Endothelial cell of umbilical vein (primary cell): ENCODE data around the gene TPD52L3. TPM values are rescaled to one million over a fixed set of nuclear protein-coding genes. Genes with fewer than 3 reads are reported as not detected.

ENCODE experiments used
- Bru-seq: library from RNA; stranded (reverse); fragments of 400-500 nt; gene quantifications from one replicate; lab custom pipeline; 2021; lab: Mats Ljungman, UMichigan
- BruChase-seq, 2 experiments: library from RNA; stranded (reverse); fragments of 400-500 nt; gene quantifications; one replicate each; lab custom pipeline; 2021; lab: Mats Ljungman, UMichigan
- BruUV-seq: library from RNA; stranded (reverse); fragments of 400-500 nt; replicated peaks from 2 replicates; lab custom pipeline; 2021; lab: Mats Ljungman, UMichigan
- CTCF ChIA-PET: fragments of 300-600, 350-600 bp; sonication (Branson Sonifier 250); formaldehyde crosslinking; loops from one replicate; lab custom pipeline; 2021; ENCODE audit warnings: antibody characterized with exemption, inconsistent platforms; lab: Charles Lee
- POLR2A ChIA-PET: fragments of 300-600, 350-600 bp; sonication (Branson Sonifier 250); formaldehyde crosslinking; loops from one replicate; lab custom pipeline; 2021; ENCODE audit warnings: antibody characterized with exemption, inconsistent platforms; lab: Charles Lee
- DNase-seq: peaks from one replicate; pipeline ENCODE4 v3.0.0-alpha.2; 2011; ENCODE audit warnings: low read depth, low spot score
- FAIRE-seq: peaks from 2 replicates; lab custom pipeline; 2011; peaks lifted over from hg19 to GRCh38; lab: Jason Lieb, UNC
- H2AFZ ChIP-seq: 2 replicates; pipeline ENCODE4 v1.6.0; 2012; ENCODE audit warnings: low read depth, low read length, control low read depth, inconsistent platforms
- H3K27ac ChIP-seq: 2 replicates; pipeline ENCODE4 v1.5.1; 2011; ENCODE audit warnings: low read depth, mild to moderate bottlenecking, control low read depth, low read length, moderate library complexity; ENCODE audit not compliant: insufficient read depth
- H3K27me3 ChIP-seq, 2 experiments: 2 replicates each; pipeline versions ENCODE4 v1.6.0 to v1.6.1; 2011; ENCODE audit warnings: low read length in 2 of 2, mixed read lengths in 1 of 2; ENCODE audit not compliant: control insufficient read depth in 2 of 2, insufficient read depth in 2 of 2
- H3K36me3 ChIP-seq, 2 experiments: 2 replicates in 1 of 2; 3 replicates in 1 of 2; pipeline ENCODE4 v1.5.1; 2011; ENCODE audit warnings: low read length in 2 of 2, mild to moderate bottlenecking in 1 of 2, moderate library complexity in 1 of 2; ENCODE audit not compliant: control insufficient read depth in 2 of 2, insufficient read depth in 2 of 2; ENCODE audit errors: extremely low read depth in 1 of 2
- H3K4me1 ChIP-seq: 3 replicates; pipeline ENCODE4 v1.5.1; 2011; ENCODE audit warnings: mild to moderate bottlenecking, low read length; ENCODE audit not compliant: control insufficient read depth, insufficient read depth; ENCODE audit errors: extremely low read depth
- H3K4me2 ChIP-seq: 2 replicates; pipeline ENCODE4 v1.6.1; 2011; ENCODE audit warnings: low read length, control low read depth, mixed read lengths; ENCODE audit not compliant: insufficient read depth
- H3K4me3 ChIP-seq, 3 experiments: fragments of 200-600 bp in 1 of 3; sonication (generic), shearing (Covaris generic) in 1 of 3; replicated peaks in 1 of 3; 2 replicates each; pipeline ENCODE4 v1.5.1; 2011 to 2016; ENCODE audit warnings: control low read depth in 3 of 3, low read length in 3 of 3, mild to moderate bottlenecking in 2 of 3, inconsistent platforms in 1 of 3, low read depth in 1 of 3, moderate library complexity in 1 of 3; ENCODE audit not compliant: insufficient read depth in 1 of 3
- H3K79me2 ChIP-seq: 2 replicates; pipeline ENCODE4 v1.6.0; 2012; ENCODE audit warnings: low read length, inconsistent platforms; ENCODE audit not compliant: control insufficient read depth, insufficient read depth
- H3K9ac ChIP-seq: replicated peaks from 2 replicates; pipeline ENCODE3; 2011; ENCODE audit warnings: low read length, control low read depth; ENCODE audit not compliant: insufficient read depth; ENCODE audit errors: extremely low read depth
- H3K9me1 ChIP-seq: replicated peaks from 3 replicates; pipeline ENCODE4 v1.6.0; 2011; ENCODE audit warnings: mild to moderate bottlenecking, low read length; ENCODE audit not compliant: control insufficient read depth, insufficient read depth; ENCODE audit errors: extremely low read depth
- H3K9me3 ChIP-seq: replicated peaks from 2 replicates; pipeline ENCODE4 v1.5.1; 2012; ENCODE audit warnings: low read length, inconsistent platforms; ENCODE audit not compliant: control insufficient read depth, insufficient read depth
- H4K20me1 ChIP-seq: replicated peaks from 2 replicates; pipeline ENCODE3; 2011; ENCODE audit warnings: mild to moderate bottlenecking, low read length; ENCODE audit not compliant: control insufficient read depth, insufficient read depth; ENCODE audit errors: extremely low read depth
- EZH2 ChIP-seq: IDR thresholded peaks from 2 replicates; pipeline ENCODE4 v1.6.1; 2012; ENCODE audit warnings: borderline replicate concordance, low read depth, mild to moderate bottlenecking, moderate library complexity, low read length, inconsistent platforms; ENCODE audit not compliant: severe bottlenecking
- FOS ChIP-seq: IDR thresholded peaks from 2 replicates; pipeline ENCODE4 v1.6.1; 2011; ENCODE audit warnings: mild to moderate bottlenecking, low read length, moderate library complexity, borderline replicate concordance; ENCODE audit not compliant: insufficient read depth
- GATA2 ChIP-seq: IDR thresholded peaks from 2 replicates; pipeline ENCODE4 v1.7.0; 2011; ENCODE audit warnings: low read depth, mild to moderate bottlenecking, moderate library complexity, mixed read lengths, low read length; ENCODE audit not compliant: insufficient read length, insufficient read depth
- JUN ChIP-seq: IDR thresholded peaks from 2 replicates; pipeline ENCODE4 v1.6.1; 2011; ENCODE audit warnings: borderline replicate concordance, low read depth; ENCODE audit not compliant: insufficient read length, insufficient read depth
- MYC ChIP-seq: IDR thresholded peaks from one replicate; pipeline ENCODE4 v1.6.1; 2011; ENCODE audit warnings: mild to moderate bottlenecking, low read depth, low read length
- POLR2A ChIP-seq: IDR thresholded peaks from 2 replicates; pipeline ENCODE4 v1.6.1; 2012; ENCODE audit warnings: low read depth, mild to moderate bottlenecking, control low read depth, low read length
- POLR2AphosphoS5 ChIP-seq: IDR thresholded peaks from 2 replicates; pipeline ENCODE4 v1.6.1; 2012; ENCODE audit warnings: low read depth, mild to moderate bottlenecking, control low read depth, low read length, moderate library complexity; ENCODE audit not compliant: insufficient read depth
- dilution Hi-C: fragments of 300-500 bp; cut with MboI; formaldehyde crosslinking; loops from one replicate; pipeline ENCODE4 v1.15.0; 2019; ENCODE audit warnings: low sequenced_read_pairs; ENCODE audit not compliant: extremely low pct_ligation_motif_present
- intact Hi-C: fragments of 100-400 bp; cut with micrococcal nuclease; formaldehyde crosslinking; loops from one replicate; pipeline ENCODE4 v1.10.0; 2022
- long read RNA-seq: library from polyadenylated mRNA; stranded (forward); transcript quantifications from one replicate; pipeline ENCODE4 v2.0.0, GENCODE V29; 2021
- polyA minus RNA-seq, 3 experiments: library from RNA; depleted of rRNA, polyadenylated mRNA; stranded (reverse); fragments of >200 nt; gene quantifications; 1 replicate in 1 of 3; 2 replicates in 2 of 3; pipeline ENCODE4 v1.2.3, GENCODE V29; 2011
- polyA plus RNA-seq, 4 experiments: library from polyadenylated mRNA; depleted of rRNA in 3 of 4; stranded (reverse) in 3 of 4; unstranded in 1 of 4; fragments of >200 nt; gene quantifications; 2 replicates each; pipeline versions ENCODE4 v1.2.1 to v1.2.3, GENCODE V29; 2011 to 2012; ENCODE audit warnings: missing spikeins in 1 of 4
- total RNA-seq: library from RNA; stranded (reverse); gene quantifications from 2 replicates; pipeline ENCODE4 v1.2.3, GENCODE V29; 2021
- TF ChIP-seq, protein P1 (sequence below): IDR thresholded peaks from 2 replicates; pipeline ENCODE4 v1.6.1; 2011; ENCODE audit not compliant: insufficient read depth, insufficient read length
- TF ChIP-seq, protein P2 (sequence below), 2 donors: IDR thresholded peaks; 1 replicate in 1 of 2; 2 replicates in 1 of 2; pipeline ENCODE4 v1.5.1; 2011; ENCODE audit warnings: low read length in 2 of 2, mild to moderate bottlenecking in 2 of 2, moderate library complexity in 2 of 2, control low read depth in 1 of 2, inconsistent platforms in 1 of 2, low read depth in 1 of 2; ENCODE audit not compliant: insufficient read depth in 1 of 2; ENCODE audit errors: extremely low read depth in 1 of 2

The TPD52L3 gene
- not detected in 2 replicates for total RNA-seq
- not detected in 2 replicates for polyA plus RNA-seq
- not detected in 2 replicates for polyA plus RNA-seq (2011; cell fraction: cytosol; rRNA removed)
- polyA plus RNA-seq (2011; cell fraction: nucleus; rRNA removed): not detected in 2 replicates
- not detected in 2 replicates for polyA plus RNA-seq (2012)
- not detected in 2 replicates for polyA minus RNA-seq
- not detected for polyA minus RNA-seq (2011; cell fraction: cytosol; rRNA and poly(A)+ RNA removed)
- not detected in 2 replicates for polyA minus RNA-seq (2011; cell fraction: nucleus; rRNA and poly(A)+ RNA removed)
- percentile 11 among the genes with signal in this experiment for Bru-seq, nascent RNA
- percentile 14 among the genes with signal in this experiment for BruChase-seq, experiment 1, labeled RNA remaining after a 6-hour chase
- not detected for BruChase-seq, experiment 2, labeled RNA remaining after a 2-hour chase
- long read RNA-seq: 0 reads

DNA sequence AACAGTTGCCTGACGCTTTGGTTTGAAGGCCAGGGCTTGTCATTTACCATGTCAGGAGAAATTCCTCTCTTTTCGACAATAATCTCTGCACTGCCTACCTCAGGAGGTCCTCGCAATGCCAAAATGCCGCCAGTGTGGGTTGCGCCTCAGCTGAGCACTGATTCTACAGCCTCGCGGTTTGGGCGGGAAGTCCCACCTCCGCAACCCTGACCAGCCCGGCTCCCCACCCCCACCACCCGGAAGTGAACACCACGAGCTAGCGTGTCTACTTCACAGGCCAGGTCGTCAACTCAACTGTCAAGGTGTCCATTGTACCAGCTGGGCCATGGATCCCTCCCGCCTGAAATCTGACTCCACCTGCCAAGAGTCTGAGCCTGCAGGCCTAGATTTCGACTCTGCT is at the start of gene TPD52L3:
TSS of gene TPD52L3 (plus strand) at position 273 of the 400 bp plus-strand sequence. CDS start 221 bp downstream, outside the sequence.
- Histone ChIP-seq H3K27me3 (peaks cover 4 to 6% of the 10 kb centered on the region in 2 experiments), H3K4me2 (no peak within 1 kb of the TSS), H3K4me1 (peaks cover 19% of the 10 kb centered on the region), H3K4me3 (no peak within 1 kb of the TSS), H2AFZ (no peak within 1 kb of the TSS), H4K20me1 (no peaks in the 10 kb centered on the region), H3K79me2 (no peaks in the 10 kb centered on the region), H3K36me3 (no peaks in the 10 kb centered on the region), H3K9ac (no peak within 1 kb of the TSS), H3K9me3 (no peaks in the 10 kb centered on the region), H3K27ac (no peak within 1 kb of the TSS), H3K9me1 (no peaks in the 10 kb centered on the region)
- FAIRE-seq (no peak), DNase-seq (no peak)
- ChIA-PET CTCF (interaction anchor here (1.1 to 1.4 kb wide), 2 partner anchors 22 to 274 kb away, joined by 3 to 4 read pairs; no protein-coding TSS in a partner anchor), POLR2A (no interaction called here)
- no TSS peak for BruUV-seq
- TF ChIP-seq FOS (no peak), JUN (no peak), POLR2AphosphoS5 (no peak), EZH2 (no peak), POLR2A (no peak), GATA2 (no peak), MYC (no peak)
- TF ChIP-seq, protein P1, sequence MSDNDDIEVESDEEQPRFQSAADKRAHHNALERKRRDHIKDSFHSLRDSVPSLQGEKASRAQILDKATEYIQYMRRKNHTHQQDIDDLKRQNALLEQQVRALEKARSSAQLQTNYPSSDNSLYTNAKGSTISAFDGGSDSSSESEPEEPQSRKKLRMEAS: no peak
- TF ChIP-seq, protein P2, sequence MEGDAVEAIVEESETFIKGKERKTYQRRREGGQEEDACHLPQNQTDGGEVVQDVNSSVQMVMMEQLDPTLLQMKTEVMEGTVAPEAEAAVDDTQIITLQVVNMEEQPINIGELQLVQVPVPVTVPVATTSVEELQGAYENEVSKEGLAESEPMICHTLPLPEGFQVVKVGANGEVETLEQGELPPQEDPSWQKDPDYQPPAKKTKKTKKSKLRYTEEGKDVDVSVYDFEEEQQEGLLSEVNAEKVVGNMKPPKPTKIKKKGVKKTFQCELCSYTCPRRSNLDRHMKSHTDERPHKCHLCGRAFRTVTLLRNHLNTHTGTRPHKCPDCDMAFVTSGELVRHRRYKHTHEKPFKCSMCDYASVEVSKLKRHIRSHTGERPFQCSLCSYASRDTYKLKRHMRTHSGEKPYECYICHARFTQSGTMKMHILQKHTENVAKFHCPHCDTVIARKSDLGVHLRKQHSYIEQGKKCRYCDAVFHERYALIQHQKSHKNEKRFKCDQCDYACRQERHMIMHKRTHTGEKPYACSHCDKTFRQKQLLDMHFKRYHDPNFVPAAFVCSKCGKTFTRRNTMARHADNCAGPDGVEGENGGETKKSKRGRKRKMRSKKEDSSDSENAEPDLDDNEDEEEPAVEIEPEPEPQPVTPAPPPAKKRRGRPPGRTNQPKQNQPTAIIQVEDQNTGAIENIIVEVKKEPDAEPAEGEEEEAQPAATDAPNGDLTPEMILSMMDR (IDR thresholded peaks at IDR 0.05; ENCODE audit: extremely low read depth in 1 of 2, insufficient read depth in 1 of 2, low read depth in 1 of 2, low read length in 2 of 2): no peak
- dilution Hi-C loops: no loop called here
- intact Hi-C loops: no loop called here
